Liver (tissue), 9 donors: ENCODE measurements around the gene DUOXA2. TPM values are rescaled to one million over a fixed set of nuclear protein-coding genes. Genes with fewer than 3 reads are reported as not detected.

Experiments used
- DNase-seq: peaks from one replicate; pipeline ENCODE4 v3.0.0-alpha.2; 2017; ENCODE audit warnings: low spot score
- H3K27ac ChIP-seq, 2 donors: one replicate each; pipeline ENCODE4 v1.7.0; 2013; ENCODE audit warnings: inconsistent platforms in 2 of 2, low read length in 2 of 2, control low read depth in 1 of 2, low read depth in 1 of 2, mild to moderate bottlenecking in 1 of 2
- H3K27me3 ChIP-seq, 4 donors: one replicate each; pipeline versions ENCODE4 v1.6.1 to v1.7.0; 2013; ENCODE audit warnings: low read length in 3 of 4, inconsistent platforms in 1 of 4, mild to moderate bottlenecking in 1 of 4, moderate library complexity in 1 of 4; ENCODE audit not compliant: control insufficient read depth in 4 of 4, insufficient read depth in 4 of 4
- H3K36me3 ChIP-seq, 4 donors: one replicate each; pipeline versions ENCODE4 v1.6.1 to v1.7.0; 2013; ENCODE audit warnings: low read length in 3 of 4, mild to moderate bottlenecking in 3 of 4, low read depth in 1 of 4, moderate library complexity in 1 of 4; ENCODE audit not compliant: control insufficient read depth in 4 of 4, insufficient read depth in 3 of 4
- H3K4me1 ChIP-seq, 4 donors: one replicate each; pipeline versions ENCODE4 v1.6.1 to v1.7.0; 2013; ENCODE audit warnings: low read length in 3 of 4, mild to moderate bottlenecking in 3 of 4, moderate library complexity in 1 of 4; ENCODE audit not compliant: control insufficient read depth in 4 of 4, insufficient read depth in 4 of 4
- H3K4me3 ChIP-seq, 3 donors: one replicate each; pipeline versions ENCODE4 v1.6.1 to v1.7.0; 2013; ENCODE audit warnings: low read length in 3 of 3, control low read depth in 1 of 3, low read depth in 1 of 3, mild to moderate bottlenecking in 1 of 3
- H3K9ac ChIP-seq, 2 donors: one replicate each; pipeline ENCODE4 v1.7.0; 2013; ENCODE audit warnings: low read length in 2 of 2, mild to moderate bottlenecking in 2 of 2, moderate library complexity in 2 of 2, control low read depth in 1 of 2, low read depth in 1 of 2
- H3K9me3 ChIP-seq, 4 donors: one replicate each; pipeline versions ENCODE4 v1.6.1 to v1.7.0; 2013; ENCODE audit warnings: low read length in 3 of 4; ENCODE audit not compliant: control insufficient read depth in 4 of 4
- ATF3 ChIP-seq: IDR thresholded peaks from 2 replicates; pipeline ENCODE4 v1.6.1; 2016; ENCODE audit warnings: antibody characterized with exemption
- CTCF ChIP-seq: fragments of 150-350 bp; IDR thresholded peaks from 2 replicates; pipeline ENCODE4 v1.5.1; 2017; ENCODE audit warnings: improper control_type of control experiment, low read depth, low read length; ENCODE audit not compliant: missing input control
- EGR1 ChIP-seq, 2 donors: IDR thresholded peaks; 2 replicates each; pipeline ENCODE4 v1.6.1; 2016 to 2018; ENCODE audit warnings: antibody characterized with exemption in 2 of 2, low read depth in 2 of 2
- FOXA2 ChIP-seq: IDR thresholded peaks from 2 replicates; pipeline ENCODE4 v1.6.1; 2016; ENCODE audit warnings: antibody characterized with exemption
- GABPA ChIP-seq, 2 donors: IDR thresholded peaks in 1 of 2; conservative IDR thresholded peaks in 1 of 2; 2 replicates each; pipeline ENCODE4 v1.6.1; 2016; ENCODE audit warnings: antibody characterized with exemption in 2 of 2, mild to moderate bottlenecking in 1 of 2, moderate library complexity in 1 of 2
- HNF4A ChIP-seq, 2 donors: conservative IDR thresholded peaks; 2 replicates each; pipeline ENCODE4 v1.6.1; 2016; ENCODE audit warnings: antibody characterized with exemption in 2 of 2, mild to moderate bottlenecking in 2 of 2
- HNF4G ChIP-seq: IDR thresholded peaks from 2 replicates; pipeline ENCODE4 v1.6.1; 2016; ENCODE audit warnings: antibody characterized with exemption
- JUND ChIP-seq, 2 donors: IDR thresholded peaks; 2 replicates each; pipeline ENCODE4 v1.6.1; 2016; ENCODE audit warnings: antibody characterized with exemption in 2 of 2
- RAD21 ChIP-seq, 2 donors: IDR thresholded peaks; 2 replicates each; pipeline ENCODE4 v1.6.1; 2016; ENCODE audit warnings: antibody characterized with exemption in 2 of 2, mild to moderate bottlenecking in 2 of 2
- REST ChIP-seq: IDR thresholded peaks from 2 replicates; pipeline ENCODE4 v1.6.1; 2016; ENCODE audit warnings: antibody characterized with exemption, mild to moderate bottlenecking
- RXRA ChIP-seq, 2 donors: IDR thresholded peaks; 2 replicates each; pipeline ENCODE4 v1.6.1; 2017 to 2018; ENCODE audit warnings: antibody characterized with exemption in 2 of 2, mild to moderate bottlenecking in 1 of 2
- SP1 ChIP-seq: IDR thresholded peaks from 2 replicates; pipeline ENCODE4 v1.6.1; 2018; ENCODE audit warnings: antibody characterized with exemption, mild to moderate bottlenecking
- TAF1 ChIP-seq: conservative IDR thresholded peaks from 2 replicates; pipeline ENCODE4 v1.6.1; 2016; ENCODE audit warnings: antibody characterized with exemption, mild to moderate bottlenecking
- YY1 ChIP-seq: IDR thresholded peaks from 2 replicates; pipeline ENCODE4 v1.6.1; 2016; ENCODE audit warnings: antibody characterized with exemption, mild to moderate bottlenecking
- ZBTB33 ChIP-seq: IDR thresholded peaks from 2 replicates; pipeline ENCODE4 v1.6.1; 2016; ENCODE audit warnings: antibody characterized with exemption
- WGBS: extraction: QIAGEN DNeasy Blood & Tissue Kit; methylation state at CpG from one replicate; pipeline ENCODE4 v1.1.7; 2013; 5-methylcytosine and 5-hydroxymethylcytosine counted together
- polyA plus RNA-seq, 2 donors: library from polyadenylated mRNA; stranded (reverse) in 1 of 2; unstranded in 1 of 2; fragments of 200-250 nt in 1 of 2; fragments of >200 nt in 1 of 2; fragmentation: Nextera tagmentation in 1 of 2; extraction: Ambion mirVana in 1 of 2; gene quantifications; one replicate each; pipeline versions ENCODE4 v1.2.1 to v1.2.3, GENCODE V29; 2013 to 2015
- total RNA-seq, 2 donors: library from RNA; depleted of rRNA; stranded (reverse); fragments of >200 nt; gene quantifications; one replicate each; pipeline ENCODE4 v1.2.3, GENCODE V29; 2014
- donor health status: healthy.
- donor health status: healthy.
- donor health status: healthy.
- donor health status: healthy.
- donor health status: healthy.

DUOXA2 gene
- total and polyA plus RNA-seq, 4 donors, result 0.07 TPM; not detected in 3

- Histone ChIP-seq H3K4me3 (no peak overlapping the region), H3K9ac (no peak overlapping the region), H3K9me3 (no peaks in the 10 kb centered on the region), H3K27me3 (no peaks in the 10 kb centered on the region), H3K27ac (no peak overlapping the region), H3K36me3 (no peaks in the 10 kb centered on the region), H3K4me1 (no peaks in the 10 kb centered on the region)
- DNase-seq, result no peak
- TF ChIP-seq EGR1 (IDR thresholded peaks at IDR 0.05; ENCODE audit: low read depth in 2 of 2) (no peak), ATF3 (no peak)
- WGBS, result 91% methylated on average over 8 of the region's 8 CpGs
Measured at GRCh38 chr15:45155739-45156138, 41.6 kb downstream of the DUOXA2 start.

DNA sequence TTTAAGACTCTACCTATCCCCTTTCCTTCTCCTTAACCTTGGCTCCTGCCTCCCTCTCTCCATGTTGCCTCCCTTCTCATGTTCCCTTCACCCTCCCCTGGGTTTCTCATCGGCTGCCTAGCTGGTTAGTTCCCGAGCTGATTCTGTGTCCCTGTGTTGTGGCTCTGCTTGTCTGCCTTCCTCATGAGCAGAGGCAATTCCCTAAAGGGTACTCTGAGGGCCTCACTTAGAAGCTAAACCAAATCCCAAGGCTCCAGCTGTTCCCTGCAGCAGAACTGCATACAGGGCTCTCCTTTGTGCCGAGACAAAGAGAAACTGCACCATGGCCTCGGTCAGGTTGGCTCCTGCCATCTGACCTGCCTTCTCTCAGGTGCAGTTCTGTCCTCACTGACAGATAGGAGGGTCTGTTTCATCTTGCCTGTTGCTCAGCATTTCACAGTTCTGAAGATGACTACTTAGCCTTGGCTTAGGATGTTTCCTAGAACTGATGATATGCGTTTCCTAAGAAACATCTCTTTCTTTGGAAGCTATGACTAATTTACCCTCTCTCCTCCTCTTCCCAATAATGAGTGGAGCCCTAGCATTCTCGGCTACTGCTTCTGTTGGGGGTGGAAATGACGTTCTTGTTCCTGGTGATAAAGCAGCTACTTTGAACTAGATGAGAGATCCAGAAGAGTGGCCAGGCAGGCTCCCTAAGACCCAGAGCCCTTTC lies 42.8 kb downstream of the DUOXA2 start:
- TF ChIP-seq RXRA (IDR thresholded peaks at IDR 0.05), result no peak
- TF ChIP-seq YY1, result no peak
- TF ChIP-seq SP1, result no peak
- TF ChIP-seq JUND (IDR thresholded peaks at IDR 0.05), result no peak
- TF ChIP-seq HNF4A (conservative IDR thresholded peaks at IDR 0.05), result no peak
- no peak for TF ChIP-seq RAD21 (IDR thresholded peaks at IDR 0.05)
- no peak for TF ChIP-seq REST
- no peak for DNase-seq
- whole genome bisulfite sequencing, result 89% methylated on average over 7 of the region's 7 CpGs
- Histone ChIP-seq H3K4me3 (no peak overlapping the region), H3K36me3 (no peaks in the 10 kb centered on the region), H3K9ac (no peak overlapping the region), H3K27ac (no peak overlapping the region), H3K9me3 (no peaks in the 10 kb centered on the region), H3K27me3 (no peaks in the 10 kb centered on the region), H3K4me1 (no peaks in the 10 kb centered on the region)

DNA sequence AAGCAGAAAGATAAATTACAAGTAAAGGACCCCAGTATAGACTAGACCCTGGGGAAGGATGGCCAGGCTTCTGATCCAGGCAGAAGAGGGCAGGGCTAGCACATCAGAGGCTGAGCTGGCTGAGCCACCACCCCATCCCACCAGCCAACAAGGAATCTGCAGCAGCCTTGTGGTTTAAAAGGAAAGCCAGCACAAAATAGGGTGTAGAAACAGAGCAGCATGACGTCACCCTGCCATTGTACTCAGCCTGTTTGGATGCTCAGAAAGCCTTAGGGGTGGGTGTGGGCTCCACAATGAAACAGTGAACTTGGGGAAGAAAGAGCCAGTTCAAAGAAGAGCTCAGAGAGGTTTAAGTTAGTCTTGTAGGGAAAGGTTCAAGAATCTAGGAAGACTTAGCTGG lies 43.8 kb downstream of the DUOXA2 start:
- Histone ChIP-seq H3K9me3 (no peaks in the 10 kb centered on the region), H3K27me3 (no peaks in the 10 kb centered on the region), H3K9ac (no peak overlapping the region), H3K4me1 (peaks cover 0 to 2% (median 0%) of the 10 kb centered on the region in 4 donors), H3K27ac (no peak overlapping the region), H3K4me3 (no peak overlapping the region), H3K36me3 (no peaks in the 10 kb centered on the region)
- 87% methylated on average over 1 of the region's 1 CpG for WGBS
- DNase-seq, result no peak
- TF ChIP-seq FOXA2 (no peak), TAF1 (no peak), GABPA (IDR thresholded peaks at IDR 0.05 in 1 of 2, conservative IDR thresholded peaks at IDR 0.05 in 1 of 2) (no peak), REST (no peak), EGR1 (IDR thresholded peaks at IDR 0.05; ENCODE audit: low read depth in 2 of 2) (no peak), CTCF (no peak), HNF4G (no peak), YY1 (no peak), ZBTB33 (no peak)
